Psoas muscle (tissue), 8 donors: Measurements from ENCODE around the gene ZCCHC7. TPM values are rescaled to one million over a fixed set of nuclear protein-coding genes. Genes with fewer than 3 reads are reported as not detected.

Source experiments
- ATAC-seq, 4 donors: fragments of 200-7000 bp; cut with Tn5 transposase; one replicate each; pipeline ENCODE4 v1.9.1; 2020; ENCODE audit warnings: moderate library complexity in 3 of 4, mild to moderate bottlenecking in 2 of 4
- DNase-seq, 2 donors: peaks; one replicate each; pipeline ENCODE4 v3.0.0-alpha.2; 2020
- H3K27ac ChIP-seq: fragments of 200-600 bp; one replicate; pipeline ENCODE4 v1.8.0; 2022
- H3K27me3 ChIP-seq, 3 donors: fragments of 200-600 bp in 1 of 3; one replicate each; pipeline versions ENCODE4 v1.6.1 to v1.8.0; 2013 to 2022; ENCODE audit warnings: low read length in 2 of 3, mild to moderate bottlenecking in 2 of 3, moderate library complexity in 1 of 3; ENCODE audit not compliant: insufficient read depth in 3 of 3
- H3K36me3 ChIP-seq, 2 donors: fragments of 200-600 bp in 1 of 2; one replicate each; pipeline versions ENCODE4 v1.6.1 to v1.8.0; 2013 to 2022; ENCODE audit warnings: low read depth in 1 of 2, mild to moderate bottlenecking in 1 of 2, moderate library complexity in 1 of 2; ENCODE audit not compliant: insufficient read depth in 1 of 2
- H3K4me1 ChIP-seq: fragments of 200-600 bp; one replicate; pipeline ENCODE4 v1.8.0; 2022
- H3K4me3 ChIP-seq: fragments of 200-600 bp; one replicate; pipeline ENCODE4 v1.8.0; 2022; ENCODE audit warnings: mild to moderate bottlenecking
- H3K9me3 ChIP-seq: fragments of 200-600 bp; one replicate; pipeline ENCODE4 v1.8.0; 2022
- WGBS, 3 donors: extraction: QIAGEN DNeasy Blood & Tissue Kit; methylation state at CpG; one replicate each; pipeline versions ENCODE4 v1.1.6 to v1.1.7; 2013; 5-methylcytosine and 5-hydroxymethylcytosine counted together
- intact Hi-C, 2 donors: fragments of 100-400 bp; cut with DNase I; formaldehyde crosslinking; loops; one replicate each; pipeline versions ENCODE4 v1.11.0 to v1.14.2; 2022
- polyA plus RNA-seq, 3 donors: library from polyadenylated mRNA; stranded (reverse); fragments of 200-250 nt; gene quantifications; one replicate each; pipeline ENCODE4 v1.2.3, GENCODE V29; 2013
- total RNA-seq, 4 donors: library from RNA; stranded (reverse); fragmentation: NEBNext Ultra II Directional in 2 of 4; extraction: Animal tissue kit (Norgen Biotek cat#: 25700) in 2 of 4; gene quantifications; one replicate each; pipeline versions ENCODE4 v1.2.1 to v1.2.4, GENCODE V29; 2021 to 2023
- TF ChIP-seq, protein P1 (sequence below): fragments of 200-600 bp; IDR thresholded peaks from one replicate; pipeline ENCODE4 v1.8.0; 2022; ENCODE audit warnings: antibody characterized with exemption
- donor health status: healthy with polysubstance abuse.
- donor health status: DM: no; HTN: no; CAD: no; lungs with moderate emphysema.
- donor health status: Bipolar disorder and iron deficiency.
- donor health status: healthy.
- donor health status: DM: yes; HTN: yes; CAD: no.
- donor health status: DM: no; HTN: no; CAD: no.
- donor health status: DM: no; HTN: no; CAD: no.
- donor health status: DM: yes; HTN: yes; CAD: no.

The ZCCHC7 gene
- total and polyA plus RNA-seq, 7 donors: 6.2 to 10.3 (median 7.3) TPM

DNA sequence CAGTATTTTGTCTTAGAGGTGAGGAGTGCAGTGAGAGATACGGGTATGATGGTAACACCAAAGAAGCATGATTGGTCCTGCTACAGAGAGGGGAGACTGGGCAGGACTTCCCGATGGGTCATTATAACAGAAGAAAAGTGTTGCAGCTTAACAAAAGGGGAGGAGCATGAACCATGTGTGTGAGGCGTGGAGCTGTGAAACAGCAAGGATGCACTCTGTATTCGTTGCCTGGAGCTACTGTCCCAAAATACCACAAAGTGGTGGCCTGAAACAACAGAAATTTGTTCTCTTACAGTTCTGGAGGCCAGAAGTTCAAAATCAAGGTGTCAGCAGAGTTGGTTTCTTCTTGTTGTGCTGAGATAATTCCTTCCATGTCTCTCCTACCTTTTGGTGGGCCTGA lies 242.8 kb downstream of the ZCCHC7 start:
- TF ChIP-seq, protein P1, sequence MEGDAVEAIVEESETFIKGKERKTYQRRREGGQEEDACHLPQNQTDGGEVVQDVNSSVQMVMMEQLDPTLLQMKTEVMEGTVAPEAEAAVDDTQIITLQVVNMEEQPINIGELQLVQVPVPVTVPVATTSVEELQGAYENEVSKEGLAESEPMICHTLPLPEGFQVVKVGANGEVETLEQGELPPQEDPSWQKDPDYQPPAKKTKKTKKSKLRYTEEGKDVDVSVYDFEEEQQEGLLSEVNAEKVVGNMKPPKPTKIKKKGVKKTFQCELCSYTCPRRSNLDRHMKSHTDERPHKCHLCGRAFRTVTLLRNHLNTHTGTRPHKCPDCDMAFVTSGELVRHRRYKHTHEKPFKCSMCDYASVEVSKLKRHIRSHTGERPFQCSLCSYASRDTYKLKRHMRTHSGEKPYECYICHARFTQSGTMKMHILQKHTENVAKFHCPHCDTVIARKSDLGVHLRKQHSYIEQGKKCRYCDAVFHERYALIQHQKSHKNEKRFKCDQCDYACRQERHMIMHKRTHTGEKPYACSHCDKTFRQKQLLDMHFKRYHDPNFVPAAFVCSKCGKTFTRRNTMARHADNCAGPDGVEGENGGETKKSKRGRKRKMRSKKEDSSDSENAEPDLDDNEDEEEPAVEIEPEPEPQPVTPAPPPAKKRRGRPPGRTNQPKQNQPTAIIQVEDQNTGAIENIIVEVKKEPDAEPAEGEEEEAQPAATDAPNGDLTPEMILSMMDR: no peak
- Histone ChIP-seq H3K27me3 (no peaks in the 10 kb centered on the region), H3K9me3 (no peaks in the 10 kb centered on the region), H3K27ac (no peak overlapping the region), H3K36me3 (peaks cover 0 to 5% of the 10 kb centered on the region in 2 donors), H3K4me3 (no peak overlapping the region), H3K4me1 (no peaks in the 10 kb centered on the region)
- intact Hi-C loops: loop anchor here in 1 of 2 donors (10.0 kb wide), 1 partner anchor 488 kb away; no protein-coding TSS in a partner anchor
- DNase-seq (no peak), ATAC-seq (no peak)
- 82 to 91% (median 84%) methylated on average over 4 of the region's 4 CpGs for WGBS, 3 donors

DNA sequence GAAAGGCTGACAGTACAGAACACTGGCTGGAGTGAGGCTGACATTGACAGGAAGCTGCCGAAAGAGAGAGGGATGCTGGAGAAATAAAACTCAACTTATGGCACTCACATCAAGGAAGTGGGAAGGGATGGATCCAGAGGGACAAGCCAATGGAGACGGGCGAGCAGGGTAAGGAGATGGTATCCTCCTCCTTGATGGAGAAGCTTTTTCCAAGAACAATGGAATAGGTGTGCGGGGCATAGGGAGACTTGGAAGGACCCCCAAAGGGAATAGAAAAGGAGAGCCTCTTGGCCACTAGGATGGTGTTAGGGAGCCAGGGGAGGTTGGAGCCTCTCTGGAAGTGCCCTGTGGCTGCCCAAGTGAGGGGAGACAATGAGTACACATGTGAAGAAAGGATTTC lies 243.8 kb downstream of the ZCCHC7 start:
- Histone ChIP-seq H3K36me3 (peaks cover 0 to 2% of the 10 kb centered on the region in 2 donors), H3K27ac (no peak overlapping the region), H3K9me3 (no peaks in the 10 kb centered on the region), H3K27me3 (no peaks in the 10 kb centered on the region), H3K4me3 (no peak overlapping the region), H3K4me1 (no peaks in the 10 kb centered on the region)
- TF ChIP-seq, protein P1: no peak
- ATAC-seq: no peak
- DNase-seq: no peak
- 74 to 83% (median 78%) methylated on average over 4 of the region's 4 CpGs for WGBS, 3 donors
- intact Hi-C loops: loop anchor here in 1 of 2 donors (10.0 kb wide), 1 partner anchor 489 kb away; no protein-coding TSS in a partner anchor

DNA sequence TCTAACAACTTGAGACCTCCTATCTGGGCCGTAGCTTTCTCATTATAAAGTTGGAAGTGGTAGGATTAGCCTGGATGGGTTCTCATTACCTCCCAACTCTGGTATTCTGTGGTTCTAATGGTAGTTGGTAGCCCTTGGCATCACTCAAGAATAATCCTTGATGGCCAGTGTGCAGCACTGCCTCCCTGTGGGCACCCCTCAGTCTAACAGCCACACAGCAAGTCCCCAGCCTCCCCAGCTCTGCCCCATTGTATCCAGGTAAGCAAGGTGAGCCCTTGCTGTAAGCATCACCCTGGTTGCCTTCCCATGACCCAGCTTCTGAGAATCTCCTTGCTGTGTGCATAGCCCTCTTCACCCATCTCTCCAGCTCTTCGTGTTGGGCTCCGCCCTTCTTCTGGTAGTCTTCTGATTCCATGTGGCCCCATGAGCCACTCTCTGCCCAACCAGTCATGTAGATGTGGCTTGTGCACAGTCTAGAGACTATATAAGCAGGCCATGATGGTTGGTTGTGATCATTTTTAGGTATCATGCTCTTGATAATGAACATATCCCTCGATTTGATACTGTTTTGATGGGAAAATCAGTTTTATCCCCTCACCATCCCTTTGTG lies 244.5 kb downstream of the ZCCHC7 start:
- TF ChIP-seq, protein P1: no peak
- no peaks in the 10 kb centered on the region for H3K27me3 ChIP-seq
- ATAC-seq: no peak
- no peaks in the 10 kb centered on the region for H3K36me3 ChIP-seq
- no peaks in the 10 kb centered on the region for H3K4me1 ChIP-seq
- no peak for DNase-seq
- intact Hi-C loops: loop anchor here in 1 of 2 donors (10.0 kb wide), 1 partner anchor 490 kb away; no protein-coding TSS in a partner anchor
- no peak overlapping the region for H3K4me3 ChIP-seq
- WGBS, 3 donors: 88 to 97% (median 89%) methylated on average over 4 of the region's 4 CpGs
- no peaks in the 10 kb centered on the region for H3K9me3 ChIP-seq
- no peak overlapping the region for H3K27ac ChIP-seq

DNA sequence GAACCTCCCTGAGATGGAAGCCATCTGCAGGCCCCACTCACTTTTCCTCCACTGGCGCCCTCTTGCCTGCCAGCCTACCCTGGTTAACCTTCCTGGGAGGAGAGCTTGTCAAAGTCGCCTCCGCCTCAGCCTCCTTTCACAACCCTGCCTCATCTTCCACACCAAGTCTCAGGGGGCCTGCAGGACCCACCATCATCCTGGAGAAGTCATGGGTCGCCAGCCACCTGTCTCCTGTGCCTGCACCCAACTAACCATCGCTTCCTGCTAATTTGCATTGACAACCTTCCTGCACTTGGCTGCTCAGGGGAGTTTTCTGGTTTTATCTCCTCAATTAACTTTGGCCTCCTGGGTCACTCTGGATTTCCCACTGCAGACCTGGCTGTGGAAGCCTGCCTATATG lies 249.3 kb downstream of the ZCCHC7 start:
- no peaks in the 10 kb centered on the region for H3K36me3 ChIP-seq
- ATAC-seq (no peak), DNase-seq (no peak)
- no peak overlapping the region for H3K27ac ChIP-seq
- TF ChIP-seq, protein P1: no peak
- H3K4me3 ChIP-seq: no peak overlapping the region
- no peaks in the 10 kb centered on the region for H3K4me1 ChIP-seq
- no peaks in the 10 kb centered on the region for H3K9me3 ChIP-seq
- intact Hi-C loops: loop anchor here in 1 of 2 donors (10.0 kb wide), 1 partner anchor 495 kb away; no protein-coding TSS in a partner anchor
- H3K27me3 ChIP-seq: no peaks in the 10 kb centered on the region
- 91 to 98% (median 95%) methylated on average over 4 to 5 of the region's 5 CpGs for WGBS, 3 donors

DNA sequence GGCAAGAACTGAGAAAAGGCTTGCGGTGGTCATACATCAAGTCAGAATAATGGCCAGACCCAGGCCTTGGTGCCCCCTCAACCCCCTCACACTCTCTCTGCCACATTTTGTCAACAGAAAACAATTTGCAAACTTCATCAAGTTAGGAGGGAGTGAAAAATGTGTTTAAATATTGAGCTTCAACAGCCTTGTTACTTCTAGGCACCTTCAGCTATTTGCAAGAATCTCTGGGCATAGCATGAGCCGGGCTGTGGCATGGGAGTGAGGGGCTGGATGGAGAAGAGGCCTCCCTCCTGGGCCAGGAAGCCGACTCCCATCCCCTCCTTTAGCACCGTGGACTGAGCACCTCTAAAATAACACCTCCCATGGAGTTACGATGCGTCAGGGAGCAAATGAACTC lies 249.9 kb downstream of the ZCCHC7 start:
- no peak overlapping the region for H3K27ac ChIP-seq
- TF ChIP-seq, protein P1: no peak
- H3K27me3 ChIP-seq: peaks cover 0 to 2% (median 0%) of the 10 kb centered on the region in 3 donors
- ATAC-seq: no peak
- H3K36me3 ChIP-seq: no peaks in the 10 kb centered on the region
- 76 to 82% (median 76%) methylated on average over 6 of the region's 6 CpGs for WGBS, 3 donors
- H3K9me3 ChIP-seq: no peaks in the 10 kb centered on the region
- H3K4me1 ChIP-seq: no peaks in the 10 kb centered on the region
- no peak overlapping the region for H3K4me3 ChIP-seq
- DNase-seq: no peak
- intact Hi-C loops: no loop called here
